ENCODE data around the gene ALPK3.

The ALPK3 gene

DNA sequence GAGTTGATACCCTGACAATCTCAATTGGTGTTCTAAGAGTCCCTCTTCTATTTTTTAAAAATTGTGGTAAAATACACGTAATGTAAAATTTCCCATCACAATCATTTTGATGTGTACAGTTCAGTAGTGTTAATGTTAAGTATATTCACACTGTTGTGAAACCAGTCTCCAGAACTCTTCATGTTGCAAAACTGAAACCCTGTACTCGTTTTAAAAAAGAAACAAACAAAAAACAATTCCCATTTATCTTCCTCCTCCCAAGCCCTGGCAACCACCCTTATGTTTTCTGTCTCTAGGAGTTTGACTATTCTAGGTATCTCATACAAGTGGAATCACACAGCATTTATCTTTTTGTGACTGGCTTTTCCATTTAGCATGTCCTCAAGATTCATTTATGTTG, 28.7 kb upstream of the ALPK3 start:
- TF ChIP-seq, protein P1, sequence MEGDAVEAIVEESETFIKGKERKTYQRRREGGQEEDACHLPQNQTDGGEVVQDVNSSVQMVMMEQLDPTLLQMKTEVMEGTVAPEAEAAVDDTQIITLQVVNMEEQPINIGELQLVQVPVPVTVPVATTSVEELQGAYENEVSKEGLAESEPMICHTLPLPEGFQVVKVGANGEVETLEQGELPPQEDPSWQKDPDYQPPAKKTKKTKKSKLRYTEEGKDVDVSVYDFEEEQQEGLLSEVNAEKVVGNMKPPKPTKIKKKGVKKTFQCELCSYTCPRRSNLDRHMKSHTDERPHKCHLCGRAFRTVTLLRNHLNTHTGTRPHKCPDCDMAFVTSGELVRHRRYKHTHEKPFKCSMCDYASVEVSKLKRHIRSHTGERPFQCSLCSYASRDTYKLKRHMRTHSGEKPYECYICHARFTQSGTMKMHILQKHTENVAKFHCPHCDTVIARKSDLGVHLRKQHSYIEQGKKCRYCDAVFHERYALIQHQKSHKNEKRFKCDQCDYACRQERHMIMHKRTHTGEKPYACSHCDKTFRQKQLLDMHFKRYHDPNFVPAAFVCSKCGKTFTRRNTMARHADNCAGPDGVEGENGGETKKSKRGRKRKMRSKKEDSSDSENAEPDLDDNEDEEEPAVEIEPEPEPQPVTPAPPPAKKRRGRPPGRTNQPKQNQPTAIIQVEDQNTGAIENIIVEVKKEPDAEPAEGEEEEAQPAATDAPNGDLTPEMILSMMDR (IDR thresholded peaks at IDR 0.05; ENCODE audit: control insufficient read depth, insufficient read depth, low read depth, low read length, missing control alignments): no peak
- DNase-seq (ENCODE audit: low read depth): no peak
- H3K4me3 ChIP-seq (ENCODE audit: control insufficient read depth, low read depth, low read length): no peak overlapping the region

DNA sequence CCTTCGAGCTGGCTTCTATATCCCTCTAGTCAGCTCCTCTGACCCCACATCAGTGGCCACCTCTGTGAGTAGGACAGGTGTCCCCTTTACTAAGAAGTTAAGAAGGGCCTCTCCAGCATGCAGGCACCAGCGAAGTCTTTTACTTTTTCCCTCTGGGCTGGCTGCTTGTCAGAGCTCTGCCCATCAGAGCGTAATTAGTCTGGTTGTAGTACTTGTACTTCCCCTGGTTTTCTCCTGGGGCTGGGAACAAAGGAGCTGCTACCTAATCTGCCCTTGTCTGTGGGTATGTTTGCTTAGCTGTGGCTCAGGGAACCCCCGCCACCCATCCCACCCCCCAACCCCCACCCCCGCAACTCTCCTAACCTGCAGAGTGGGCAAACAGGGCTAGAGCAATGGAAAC, 27.4 kb upstream of the ALPK3 start:
- H3K4me3 ChIP-seq (ENCODE audit: control insufficient read depth, low read depth, low read length): no peak overlapping the region
- DNase-seq (ENCODE audit: low read depth): no peak
- TF ChIP-seq, protein P1 (IDR thresholded peaks at IDR 0.05; ENCODE audit: control insufficient read depth, insufficient read depth, low read depth, low read length, missing control alignments): no peak

DNA sequence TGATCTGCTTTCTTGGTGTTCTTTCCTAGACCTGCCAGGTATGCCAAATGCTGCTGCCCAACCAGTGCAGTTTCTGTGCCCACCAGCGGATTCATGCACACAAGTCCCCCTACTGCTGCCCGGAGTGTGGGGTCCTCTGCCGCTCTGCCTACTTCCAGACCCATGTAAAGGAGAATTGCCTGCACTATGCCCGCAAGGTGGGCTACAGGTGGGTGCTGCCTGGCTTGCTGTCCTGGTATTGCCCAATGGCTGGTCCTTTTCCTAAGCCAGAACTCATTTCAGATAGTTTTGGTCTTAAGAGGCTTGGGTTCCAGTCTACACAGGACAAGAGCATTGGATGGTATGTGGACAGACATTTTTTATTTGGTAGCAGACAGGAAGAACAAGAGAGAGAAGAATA, 26.5 kb upstream of the ALPK3 start:
- DNase-seq (ENCODE audit: low read depth): no peak
- no peak overlapping the region for H3K4me3 ChIP-seq (ENCODE audit: control insufficient read depth, low read depth, low read length)
- TF ChIP-seq, protein P1 (IDR thresholded peaks at IDR 0.05; ENCODE audit: control insufficient read depth, insufficient read depth, low read depth, low read length, missing control alignments): no peak

DNA sequence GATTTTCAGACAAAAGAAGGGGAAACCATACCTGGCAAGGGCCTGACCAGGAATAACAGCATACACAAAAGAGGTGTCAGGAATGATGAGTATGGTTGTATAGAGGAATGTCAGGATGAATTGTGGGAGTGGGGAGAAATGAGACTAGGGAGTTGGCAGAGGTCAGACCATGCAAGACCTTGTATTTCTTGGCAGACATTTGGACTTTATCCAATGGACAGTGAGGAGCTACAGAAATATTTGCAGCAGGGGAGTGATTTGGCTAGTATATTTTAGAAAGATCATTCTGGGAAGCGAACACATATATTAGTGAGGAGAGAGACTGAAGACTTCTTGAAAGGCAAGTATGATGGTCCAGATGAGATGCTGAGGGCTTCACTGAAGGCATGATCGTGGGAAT, 25.4 kb upstream of the ALPK3 start:
- TF ChIP-seq, protein P1 (IDR thresholded peaks at IDR 0.05; ENCODE audit: control insufficient read depth, insufficient read depth, low read depth, low read length, missing control alignments): no peak
- no peak overlapping the region for H3K4me3 ChIP-seq (ENCODE audit: control insufficient read depth, low read depth, low read length)
- DNase-seq (ENCODE audit: low read depth): no peak

DNA sequence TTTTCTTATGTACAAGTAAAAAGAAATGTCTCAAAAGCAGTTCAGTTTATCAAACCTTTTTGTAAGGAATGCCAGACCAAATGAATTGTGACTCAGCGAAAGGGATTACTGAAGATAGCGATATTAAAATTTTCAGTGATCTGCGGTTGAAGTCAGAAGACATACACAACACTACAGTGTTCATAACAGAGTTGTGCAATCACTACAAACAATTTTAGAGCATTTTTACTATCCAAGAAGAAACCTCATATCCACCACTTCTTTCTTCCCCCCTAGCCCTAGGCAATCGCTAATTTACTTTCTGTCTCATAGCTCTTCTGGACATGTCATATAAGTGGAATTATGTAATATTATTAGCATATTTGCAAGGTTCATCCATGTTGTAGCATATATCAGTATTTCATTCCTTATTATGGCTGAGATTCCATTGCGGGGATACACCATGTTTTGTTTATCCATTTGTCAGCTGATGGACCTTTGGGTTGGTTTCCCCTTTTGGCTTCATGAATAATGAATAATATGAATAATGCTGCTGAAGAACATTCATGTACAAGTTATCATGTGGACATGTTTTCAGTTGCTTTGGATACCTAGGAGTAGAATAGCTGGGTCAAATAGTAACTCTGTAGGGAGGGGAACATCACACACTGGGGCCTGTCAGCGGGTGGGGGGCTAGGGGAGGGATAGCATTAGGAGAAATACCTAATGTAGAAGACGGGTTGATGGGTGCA, 23.6 kb upstream of the ALPK3 start:
- TF ChIP-seq, protein P1 (IDR thresholded peaks at IDR 0.05; ENCODE audit: control insufficient read depth, insufficient read depth, low read depth, low read length, missing control alignments): no peak
- H3K4me3 ChIP-seq (ENCODE audit: control insufficient read depth, low read depth, low read length): no peak overlapping the region
- no peak for DNase-seq (ENCODE audit: low read depth)

DNA sequence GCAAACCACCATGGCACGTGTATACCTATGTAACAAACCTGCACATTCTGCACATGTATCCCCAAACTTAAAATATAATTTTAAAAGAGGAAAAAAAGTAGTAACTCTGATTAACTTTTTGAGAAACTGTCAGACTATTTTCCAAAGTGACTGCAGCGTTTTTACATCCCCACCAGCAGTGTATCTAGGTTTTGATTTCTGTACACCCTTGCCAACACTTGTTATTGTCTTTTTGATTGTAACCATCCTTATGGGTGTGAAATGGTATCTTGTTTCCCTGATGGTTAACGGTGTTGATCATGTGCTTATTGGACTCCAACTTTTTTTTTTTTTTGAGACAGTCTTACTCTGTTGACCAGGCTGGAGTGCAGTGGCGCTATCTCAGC, 23.0 kb upstream of the ALPK3 start:
- no peak overlapping the region for H3K4me3 ChIP-seq (ENCODE audit: control insufficient read depth, low read depth, low read length)
- no peak for DNase-seq (ENCODE audit: low read depth)
- TF ChIP-seq, protein P1 (IDR thresholded peaks at IDR 0.05; ENCODE audit: control insufficient read depth, insufficient read depth, low read depth, low read length, missing control alignments): no peak

Data from AG09309 (cell line).